GM12878 (cell line): ENCODE results near the gene COL24A1. TPM values are rescaled to one million over a fixed set of nuclear protein-coding genes. Genes with fewer than 3 reads are reported as not detected.

Experiments
- ATAC-seq: fragments of 200-7000 bp; cut with Tn5 transposase; 3 replicates; pipeline ENCODE4 v1.9.1; 2020; ENCODE audit warnings: mild to moderate bottlenecking, moderate library complexity
- BruUV-seq: library from RNA; stranded (reverse); fragments of 400-500 nt; replicated peaks from 2 replicates; lab custom pipeline; 2021; lab: Mats Ljungman, UMichigan
- CTCF ChIA-PET: fragments of 300-600 bp; sonication (Branson Sonifier 250); formaldehyde crosslinking; extraction: SDS; loops from one replicate; lab custom pipeline; 2021; ENCODE audit warnings: inconsistent platforms; lab: Yijun Ruan, JAX
- POLR2A ChIA-PET: fragments of 350-600 bp; formaldehyde crosslinking; extraction: SDS; loops from one replicate; lab custom pipeline; 2021; ENCODE audit warnings: inconsistent platforms; lab: Charles Lee
- RAD21 ChIA-PET: fragments of 300-600 bp; sonication (Branson Sonifier 250); formaldehyde crosslinking; loops from one replicate; lab custom pipeline; 2023; ENCODE audit warnings: antibody characterized with exemption; ENCODE audit not compliant: unreplicated experiment; lab: Charles Lee
- SMC1A ChIA-PET: fragments of 300-600 bp; sonication (Branson Sonifier 250); formaldehyde crosslinking; loops from one replicate; lab custom pipeline; 2023; ENCODE audit not compliant: unreplicated experiment, uncharacterized antibody; lab: Charles Lee
- DNase-seq: peaks from one replicate; pipeline ENCODE4 v3.0.0-alpha.2; 2011; ENCODE audit warnings: low read depth, low spot score
- FAIRE-seq: peaks from 3 replicates; lab custom pipeline; 2011; peaks lifted over from hg19 to GRCh38; lab: Jason Lieb, UNC
- H2AFZ ChIP-seq: 2 replicates; pipeline ENCODE4 v1.6.0; 2011; ENCODE audit warnings: low read depth, low read length, control low read depth; ENCODE audit not compliant: control insufficient read depth
- H3K27ac ChIP-seq: 2 replicates; pipeline ENCODE4 v1.5.1; 2011; ENCODE audit warnings: control low read depth; ENCODE audit not compliant: control insufficient read depth, insufficient read depth
- H3K27me3 ChIP-seq, 2 experiments: replicated peaks in 1 of 2; 2 replicates each; pipeline versions ENCODE4 v1.6.0 to v1.6.1; 2011; ENCODE audit warnings: low read length in 1 of 2; ENCODE audit not compliant: control insufficient read depth in 2 of 2, insufficient read depth in 2 of 2
- H3K36me3 ChIP-seq, 2 experiments: 2 replicates each; pipeline ENCODE4 v1.5.1; 2011; ENCODE audit warnings: low read length in 1 of 2; ENCODE audit not compliant: control insufficient read depth in 2 of 2, insufficient read depth in 2 of 2
- H3K4me1 ChIP-seq: 2 replicates; pipeline ENCODE4 v1.6.1; 2011; ENCODE audit warnings: mild to moderate bottlenecking, low read length, moderate library complexity, mixed read lengths; ENCODE audit not compliant: control insufficient read depth, insufficient read depth
- H3K4me2 ChIP-seq: 2 replicates; pipeline ENCODE4 v1.6.0; 2011; ENCODE audit warnings: control low read depth; ENCODE audit not compliant: control insufficient read depth, insufficient read depth
- H3K4me3 ChIP-seq: fragments of 200-600 bp; sonication (generic); 2 replicates; pipeline ENCODE4 v1.5.1; 2016
- H3K79me2 ChIP-seq: 2 replicates; pipeline ENCODE4 v1.6.0; 2011; ENCODE audit warnings: low read length; ENCODE audit not compliant: control insufficient read depth, insufficient read depth
- H3K9ac ChIP-seq: 2 replicates; pipeline ENCODE4 v1.8.0; 2011; ENCODE audit warnings: low read length, control low read depth, mixed read lengths; ENCODE audit not compliant: control insufficient read depth, insufficient read depth
- H3K9me3 ChIP-seq: replicated peaks from 3 replicates; pipeline ENCODE4 v1.5.1; 2011; ENCODE audit warnings: mild to moderate bottlenecking, low read length; ENCODE audit not compliant: control insufficient read depth, insufficient read depth
- H4K20me1 ChIP-seq: 2 replicates; pipeline ENCODE4 v1.6.0; 2011; ENCODE audit not compliant: control insufficient read depth, insufficient read depth
- CBFB ChIP-seq: IDR thresholded peaks from 2 replicates; pipeline ENCODE4 v1.6.1; 2016; ENCODE audit warnings: antibody characterized with exemption, low read depth
- IKZF2 ChIP-seq, 2 experiments: fragments of 450-650 bp; IDR thresholded peaks; 2 replicates each; pipeline ENCODE4 v1.6.1; 2017; ENCODE audit warnings: mild to moderate bottlenecking in 2 of 2, moderate library complexity in 2 of 2
- JUNB ChIP-seq: IDR thresholded peaks from 2 replicates; pipeline ENCODE4 v1.6.1; 2016; ENCODE audit warnings: antibody characterized with exemption, mild to moderate bottlenecking
- KAT2A ChIP-seq: conservative IDR thresholded peaks from 2 replicates; pipeline ENCODE4 v1.6.1; 2011; ENCODE audit warnings: low read depth, low read length; ENCODE audit not compliant: control insufficient read depth
- SREBF2 ChIP-seq: IDR thresholded peaks from 2 replicates; pipeline ENCODE4 v1.6.1; 2012; ENCODE audit warnings: mild to moderate bottlenecking, low read length
- STAT1 ChIP-seq: fragments of 450-650 bp; conservative IDR thresholded peaks from 2 replicates; pipeline ENCODE4 v1.6.1; 2014; ENCODE audit warnings: antibody characterized with exemption, mild to moderate bottlenecking
- ZNF592 ChIP-seq: fragments of 450-650 bp; IDR thresholded peaks from 2 replicates; pipeline ENCODE4 v1.6.1; 2017; ENCODE audit warnings: mild to moderate bottlenecking, moderate library complexity
- WGBS: methylation state at CpG from one replicate; pipeline ENCODE4 v1.1.6; 2016; ENCODE audit warnings: low lambda C conversion rate; ENCODE audit not compliant: insufficient replicate concordance, insufficient coverage; ENCODE audit errors: missing lambda C conversion rate; 5-methylcytosine and 5-hydroxymethylcytosine counted together
- in situ Hi-C: fragments of 300-500 bp; cut with MboI; formaldehyde crosslinking; loops from 9 replicates; pipeline ENCODE4 v1.14.3; 2018; ENCODE audit warnings: mixed read lengths
- intact Hi-C: fragments of 100-400 bp; cut with micrococcal nuclease; formaldehyde crosslinking; loops from one replicate; pipeline ENCODE4 v1.14.2; 2022; ENCODE audit not compliant: unreplicated experiment
- polyA plus RNA-seq, 11 experiments: library from polyadenylated mRNA; depleted of rRNA in 4 of 11; unstranded in 6 of 11; stranded (reverse) in 5 of 11; fragments of >200 nt; fragmentation: Nextera tagmentation in 4 of 11; fragmentation: Illumina TruSeq in 1 of 11; extraction: Ambion mirVana in 4 of 11; extraction: Trizol in 1 of 11; gene quantifications; 1 replicate in 1 of 11; 2 replicates in 10 of 11; pipeline versions ENCODE4 v1.2.1 to v1.2.3, GENCODE V29; 2011 to 2016; ENCODE audit warnings: inconsistent platforms in 2 of 11, missing spikeins in 2 of 11, low read depth in 1 of 11
- total RNA-seq, 4 experiments: library from RNA; depleted of rRNA in 3 of 4; stranded (reverse); fragments of >200 nt in 3 of 4; fragmentation: Illumina TruSeq in 1 of 4; extraction: Trizol in 1 of 4; gene quantifications; 2 replicates each; pipeline versions ENCODE4 v1.2.1 to v1.2.3, GENCODE V29; 2013 to 2021
- TF ChIP-seq, protein P1 (sequence below): fragments of 450-650 bp; formaldehyde crosslinking; IDR thresholded peaks from 2 replicates; pipeline ENCODE4 v1.4.0; 2020; ENCODE audit warnings: mild to moderate bottlenecking, moderate library complexity

The COL24A1 gene
- total and polyA plus RNA-seq, 10 of the 15 experiments (the other 5 are each of a cell fraction or from before 2014, with no cell fraction given) = 0.19 to 4.1 (median 2.0) TPM

DNA sequence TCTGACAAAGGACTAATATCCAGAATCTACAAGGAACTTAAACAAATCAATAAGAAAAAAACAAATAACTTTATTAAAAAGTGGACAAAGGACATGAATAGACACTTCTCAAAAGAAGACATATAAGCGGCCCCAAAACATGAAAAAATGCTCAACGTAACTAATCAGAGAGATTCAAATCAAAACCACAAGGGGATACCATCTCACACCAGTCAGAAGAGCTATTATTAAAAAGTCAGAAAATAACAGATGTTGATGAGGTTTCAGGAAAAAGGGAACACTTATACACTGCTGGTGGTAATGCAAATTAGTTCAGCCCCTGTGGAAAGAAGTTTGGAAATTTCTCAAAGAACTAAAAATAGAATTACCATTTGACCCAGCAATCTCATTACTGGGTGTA is 102.2 kb downstream of the COL24A1 start:
- ATAC-seq = no peak
- Histone ChIP-seq H3K4me2 (no peak overlapping the region), H3K9me3 (no peaks in the 10 kb centered on the region), H3K27me3 (no peaks in the 10 kb centered on the region), H3K79me2 (no peaks in the 10 kb centered on the region), H4K20me1 (no peaks in the 10 kb centered on the region), H3K27ac (no peak overlapping the region), H3K36me3 (no peaks in the 10 kb centered on the region), H3K9ac (no peak overlapping the region), H3K4me3 (no peak overlapping the region), H2AFZ (no peak overlapping the region), H3K4me1 (no peaks in the 10 kb centered on the region)
- RAD21 ChIA-PET = no interaction called here
- no peak for FAIRE-seq
- no peak for TF ChIP-seq SREBF2
- SMC1A ChIA-PET = interaction anchor here (0.6 kb wide), 1 partner anchor 85 kb away, joined by 3 read pairs; no protein-coding TSS in a partner anchor
- WGBS = 67% methylated on average over 2 of the region's 2 CpGs
- DNase-seq = no peak
- in situ Hi-C loops (no loop called here), intact Hi-C loops (no loop called here)
- CTCF ChIA-PET = interaction anchor here (1.3 kb wide), 1 partner anchor 23 kb away, joined by 3 read pairs; no protein-coding TSS in a partner anchor
- BruUV-seq = no TSS peak
- POLR2A ChIA-PET = no interaction called here

DNA sequence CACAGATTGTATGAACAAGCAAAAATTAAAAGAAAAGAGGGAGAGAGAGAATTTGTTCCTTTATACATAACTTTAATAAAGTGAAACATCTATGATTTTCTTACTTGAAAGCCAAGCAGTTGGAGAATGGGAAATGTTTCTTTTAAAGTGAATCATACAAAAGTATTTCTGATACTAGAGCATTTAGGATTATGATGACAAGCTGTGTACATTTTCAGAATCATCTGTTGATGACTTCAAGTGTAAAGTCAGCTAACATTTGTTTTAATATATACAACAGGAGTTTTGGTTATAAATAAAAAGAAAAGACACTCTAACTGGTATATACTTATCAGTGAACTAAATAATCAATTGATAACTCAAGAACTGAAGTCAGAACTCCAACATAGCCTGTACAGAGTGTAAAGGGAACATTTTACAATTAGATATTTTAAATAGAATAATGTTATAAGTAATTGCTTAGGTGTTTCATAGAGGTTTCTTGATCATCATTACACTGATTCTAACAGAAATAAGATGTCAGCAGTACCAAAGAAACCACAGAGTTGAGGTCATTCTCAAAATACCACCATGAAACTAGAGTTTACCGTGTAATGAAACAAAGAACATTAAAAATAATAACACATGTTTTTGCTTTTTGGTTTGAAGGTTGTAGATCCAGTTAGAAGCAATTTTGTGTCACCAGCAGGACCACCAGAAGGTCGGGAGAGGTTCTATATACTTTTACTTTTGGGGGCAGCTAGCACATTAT is 103.4 kb downstream of the COL24A1 start:
- Histone ChIP-seq H3K9me3 (no peaks in the 10 kb centered on the region), H3K36me3 (no peaks in the 10 kb centered on the region), H2AFZ (no peak overlapping the region), H3K4me1 (no peaks in the 10 kb centered on the region), H3K79me2 (no peaks in the 10 kb centered on the region), H3K4me2 (no peak overlapping the region), H3K9ac (no peak overlapping the region), H3K27me3 (no peaks in the 10 kb centered on the region), H3K4me3 (no peak overlapping the region), H3K27ac (no peak overlapping the region), H4K20me1 (no peaks in the 10 kb centered on the region)
- SMC1A ChIA-PET = interaction anchor here (0.6 kb wide), 1 partner anchor 17 kb away, joined by 3 read pairs; no protein-coding TSS in a partner anchor
- CTCF ChIA-PET = interaction anchor here (1.0 kb wide), 1 partner anchor 35 kb away, joined by 3 read pairs; no protein-coding TSS in a partner anchor
- DNase-seq (no peak), ATAC-seq (peak; percentile 62), FAIRE-seq (no peak)
- RAD21 ChIA-PET = no interaction called here
- in situ Hi-C loops = no loop called here
- POLR2A ChIA-PET = no interaction called here
- intact Hi-C loops = no loop called here
- 5% methylated on average over 2 of the region's 2 CpGs for WGBS
- BruUV-seq = no TSS peak
- TF ChIP-seq STAT1 = no peak
- 0 out of 2 replicates have a peak, but pooled peaks have one; percentile 52 for TF ChIP-seq CBFB
- TF ChIP-seq ZNF592 = no peak
- peak; percentile 41 for TF ChIP-seq JUNB
- TF ChIP-seq, protein P1, sequence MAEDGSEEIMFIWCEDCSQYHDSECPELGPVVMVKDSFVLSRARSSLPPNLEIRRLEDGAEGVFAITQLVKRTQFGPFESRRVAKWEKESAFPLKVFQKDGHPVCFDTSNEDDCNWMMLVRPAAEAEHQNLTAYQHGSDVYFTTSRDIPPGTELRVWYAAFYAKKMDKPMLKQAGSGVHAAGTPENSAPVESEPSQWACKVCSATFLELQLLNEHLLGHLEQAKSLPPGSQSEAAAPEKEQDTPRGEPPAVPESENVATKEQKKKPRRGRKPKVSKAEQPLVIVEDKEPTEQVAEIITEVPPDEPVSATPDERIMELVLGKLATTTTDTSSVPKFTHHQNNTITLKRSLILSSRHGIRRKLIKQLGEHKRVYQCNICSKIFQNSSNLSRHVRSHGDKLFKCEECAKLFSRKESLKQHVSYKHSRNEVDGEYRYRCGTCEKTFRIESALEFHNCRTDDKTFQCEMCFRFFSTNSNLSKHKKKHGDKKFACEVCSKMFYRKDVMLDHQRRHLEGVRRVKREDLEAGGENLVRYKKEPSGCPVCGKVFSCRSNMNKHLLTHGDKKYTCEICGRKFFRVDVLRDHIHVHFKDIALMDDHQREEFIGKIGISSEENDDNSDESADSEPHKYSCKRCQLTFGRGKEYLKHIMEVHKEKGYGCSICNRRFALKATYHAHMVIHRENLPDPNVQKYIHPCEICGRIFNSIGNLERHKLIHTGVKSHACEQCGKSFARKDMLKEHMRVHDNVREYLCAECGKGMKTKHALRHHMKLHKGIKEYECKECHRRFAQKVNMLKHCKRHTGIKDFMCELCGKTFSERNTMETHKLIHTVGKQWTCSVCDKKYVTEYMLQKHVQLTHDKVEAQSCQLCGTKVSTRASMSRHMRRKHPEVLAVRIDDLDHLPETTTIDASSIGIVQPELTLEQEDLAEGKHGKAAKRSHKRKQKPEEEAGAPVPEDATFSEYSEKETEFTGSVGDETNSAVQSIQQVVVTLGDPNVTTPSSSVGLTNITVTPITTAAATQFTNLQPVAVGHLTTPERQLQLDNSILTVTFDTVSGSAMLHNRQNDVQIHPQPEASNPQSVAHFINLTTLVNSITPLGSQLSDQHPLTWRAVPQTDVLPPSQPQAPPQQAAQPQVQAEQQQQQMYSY (CRISPR knock-in tag) = no peak
- TF ChIP-seq KAT2A = no peak
- no peak for TF ChIP-seq IKZF2 (IDR thresholded peaks at IDR 0.05)
